WTC11 (cell line): ENCODE data around the gene AGPS. TPM values are rescaled to one million over a fixed set of nuclear protein-coding genes. Genes with fewer than 3 reads are reported as not detected.

Source experiments
- ATAC-seq: fragments of 200-7000 bp; cut with Tn5 transposase; 2 replicates; pipeline ENCODE4 v1.10.0; 2021; ENCODE audit warnings: mild to moderate bottlenecking, moderate library complexity
- CTCF ChIA-PET: fragments of 300-600 bp; sonication (Branson Sonifier 250); formaldehyde crosslinking; loops from one replicate; lab custom pipeline; 2021; ENCODE audit warnings: antibody characterized with exemption; lab: Charles Lee
- POLR2A ChIA-PET: fragments of 350-600 bp; sonication (Branson Sonifier 250); formaldehyde crosslinking; loops from one replicate; lab custom pipeline; 2021; ENCODE audit warnings: antibody characterized with exemption; lab: Charles Lee
- DNase-seq: peaks from one replicate; pipeline ENCODE4 v3.0.0; 2021; ENCODE audit warnings: low spot score
- H3K27ac Mint-ChIP-seq: 2 replicates; pipeline ENCODE4 v1.8.0; 2021; ENCODE audit warnings: mixed read lengths
- H3K27me3 Mint-ChIP-seq: 2 replicates; pipeline ENCODE4 v1.8.0; 2021; ENCODE audit warnings: low read depth, mild to moderate bottlenecking, moderate library complexity, mixed read lengths
- H3K36me3 Mint-ChIP-seq: 2 replicates; pipeline ENCODE4 v1.8.0; 2021; ENCODE audit warnings: mixed read lengths
- H3K4me1 Mint-ChIP-seq: 2 replicates; pipeline ENCODE4 v1.8.0; 2022; ENCODE audit warnings: mixed read lengths
- H3K4me3 Mint-ChIP-seq: 2 replicates; pipeline ENCODE4 v1.8.0; 2021; ENCODE audit warnings: mild to moderate bottlenecking, moderate library complexity, mixed read lengths
- H3K9me3 Mint-ChIP-seq: 2 replicates; pipeline ENCODE4 v1.8.0; 2021; ENCODE audit warnings: mixed read lengths
- AR ChIP-seq: fragments of 250-450 bp; sonication (Bioruptor Pico); IDR thresholded peaks from 2 replicates; pipeline ENCODE4 v1.9.0; 2021; ENCODE audit warnings: mild to moderate bottlenecking
- ATF2 ChIP-seq: sonication (generic); formaldehyde crosslinking; IDR thresholded peaks from 2 replicates; pipeline ENCODE4 v1.8.1; 2022; ENCODE audit warnings: low read depth, missing genetic modification reagents, borderline replicate concordance
- ATF6 ChIP-seq: sonication (generic); formaldehyde crosslinking; IDR thresholded peaks from 2 replicates; pipeline ENCODE4 v1.8.1; 2023; ENCODE audit warnings: mild to moderate bottlenecking, missing genetic modification reagents
- E2F1 ChIP-seq: sonication (generic); formaldehyde crosslinking; IDR thresholded peaks from 2 replicates; pipeline ENCODE4 v1.8.0; 2022; ENCODE audit warnings: mild to moderate bottlenecking, missing genetic modification reagents
- EMX1 ChIP-seq: fragments of 250-450 bp; sonication (Bioruptor Pico); IDR thresholded peaks from 2 replicates; pipeline ENCODE4 v1.8.0; 2021; ENCODE audit warnings: mild to moderate bottlenecking
- ERG ChIP-seq: fragments of 250-450 bp; sonication (Bioruptor Pico); IDR thresholded peaks from 2 replicates; pipeline ENCODE4 v1.8.0; 2021; ENCODE audit warnings: mild to moderate bottlenecking
- FOXP1 ChIP-seq: sonication (generic); formaldehyde crosslinking; IDR thresholded peaks from 2 replicates; pipeline ENCODE4 v1.8.0; 2022; ENCODE audit warnings: missing genetic modification reagents, mild to moderate bottlenecking, moderate library complexity, borderline replicate concordance
- GRHL2 ChIP-seq: fragments of 250-450 bp; sonication (Bioruptor Pico); IDR thresholded peaks from 2 replicates; pipeline ENCODE4 v1.8.0; 2022; ENCODE audit warnings: mild to moderate bottlenecking, moderate library complexity; ENCODE audit not compliant: insufficient replicate concordance, severe bottlenecking
- MYBL2 ChIP-seq: sonication (generic); formaldehyde crosslinking; IDR thresholded peaks from 2 replicates; pipeline ENCODE4 v1.8.1; 2023; ENCODE audit warnings: mild to moderate bottlenecking, moderate library complexity, missing genetic modification reagents
- NR3C1 ChIP-seq: sonication (generic); formaldehyde crosslinking; conservative IDR thresholded peaks from 2 replicates; pipeline ENCODE4 v1.8.1; 2023; ENCODE audit warnings: low read depth, mild to moderate bottlenecking, missing genetic modification reagents
- SOX15 ChIP-seq: fragments of 250-450 bp; sonication (Bioruptor Pico); IDR thresholded peaks from 2 replicates; pipeline ENCODE4 v1.9.0; 2021; ENCODE audit warnings: mild to moderate bottlenecking
- STAT6 ChIP-seq: sonication (generic); formaldehyde crosslinking; conservative IDR thresholded peaks from 2 replicates; pipeline ENCODE4 v1.8.1; 2023; ENCODE audit warnings: mild to moderate bottlenecking, low read depth, missing genetic modification reagents, moderate library complexity
- ZBTB21 ChIP-seq: sonication (generic); formaldehyde crosslinking; IDR thresholded peaks from 2 replicates; pipeline ENCODE4 v1.8.1; 2023; ENCODE audit warnings: mild to moderate bottlenecking, missing genetic modification reagents, borderline replicate concordance
- ZNF317 ChIP-seq: sonication (generic); formaldehyde crosslinking; IDR thresholded peaks from 2 replicates; pipeline ENCODE4 v1.8.1; 2023; ENCODE audit warnings: low read depth, mild to moderate bottlenecking, moderate library complexity, missing genetic modification reagents, borderline replicate concordance
- ZNF416 ChIP-seq: fragments of 250-450 bp; sonication (Bioruptor Pico); IDR thresholded peaks from 2 replicates; pipeline ENCODE4 v1.9.0; 2021; ENCODE audit warnings: mild to moderate bottlenecking, inconsistent platforms
- ZSCAN18 ChIP-seq: fragments of 250-450 bp; sonication (Bioruptor Pico); IDR thresholded peaks from 2 replicates; pipeline ENCODE4 v2.1.2; 2022; ENCODE audit warnings: mild to moderate bottlenecking, moderate library complexity
- total RNA-seq: library from RNA; stranded (reverse); gene quantifications from 3 replicates; pipeline ENCODE4 v1.2.3, GENCODE V29; 2021

AGPS gene
- total RNA-seq, 1 experiment from 2014 or later: 60.8 TPM

- TF ChIP-seq AR (CRISPR knock-in tag) (no peak), ZNF317 (CRISPR knock-in tag) (no peak)
- TF ChIP-seq, all 79 proteins: peak for 0
Observed at GRCh38 chr2:177519534-177520115, 127.1 kb downstream of the AGPS start (continued).

DNA sequence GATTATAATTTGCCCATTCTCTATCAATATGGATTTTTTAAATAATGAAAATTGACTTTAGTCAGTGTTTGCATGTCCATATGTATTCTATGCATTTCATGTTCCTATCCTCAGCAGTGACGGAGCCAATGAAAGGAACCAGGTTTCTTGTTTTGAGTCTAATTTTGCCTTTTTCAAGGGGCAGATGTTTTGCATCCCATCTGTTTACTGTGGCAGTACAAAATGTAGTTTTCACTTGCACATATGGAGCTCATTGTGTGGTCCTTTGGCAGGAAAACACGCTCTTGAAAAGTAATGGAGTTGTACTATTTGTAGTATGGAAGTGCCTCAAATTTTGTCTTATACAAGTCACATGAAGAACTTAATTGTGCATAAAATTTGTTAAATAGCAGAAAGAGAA, 127.8 kb downstream of the AGPS start:
- ATAC-seq: no peak
- Mint-ChIP-seq H3K27me3 (no peaks in the 10 kb centered on the region), H3K9me3 (no peaks in the 10 kb centered on the region), H3K27ac (no peak overlapping the region), H3K4me3 (no peak overlapping the region), H3K36me3 (no peaks in the 10 kb centered on the region), H3K4me1 (peaks cover 25% of the 10 kb centered on the region)
- ChIA-PET POLR2A (no interaction called here), CTCF (interaction anchor here (0.6 kb wide), 1 partner anchor 1160 kb away, joined by 3 read pairs; no protein-coding TSS in a partner anchor)
- TF ChIP-seq ZBTB21 (no peak), MYBL2 (CRISPR knock-in tag) (no peak), ZSCAN18 (CRISPR knock-in tag) (no peak)
- no peak for DNase-seq

- Mint-ChIP-seq H3K4me3 (no peak overlapping the region), H3K27me3 (no peaks in the 10 kb centered on the region), H3K36me3 (no peaks in the 10 kb centered on the region), H3K27ac (no peak overlapping the region), H3K9me3 (no peaks in the 10 kb centered on the region), H3K4me1 (peaks cover 19% of the 10 kb centered on the region)
- POLR2A ChIA-PET: no interaction called here
- CTCF ChIA-PET: interaction anchor here (0.6 to 1.7 kb wide), 2 partner anchors 81 to 276 kb away, joined by 3 read pairs; no protein-coding TSS in a partner anchor
- ATAC-seq (no peak), DNase-seq (no peak)
- TF ChIP-seq ZSCAN18 (CRISPR knock-in tag): no peak
- no peak for TF ChIP-seq ATF6 (CRISPR knock-in tag)
- TF ChIP-seq NR3C1 (CRISPR knock-in tag): no peak
- TF ChIP-seq ZNF416 (CRISPR knock-in tag): no peak
- TF ChIP-seq ATF2 (CRISPR knock-in tag): no peak
- TF ChIP-seq GRHL2 (CRISPR knock-in tag): no peak
- TF ChIP-seq EMX1 (CRISPR knock-in tag): no peak
- no peak for TF ChIP-seq E2F1 (CRISPR knock-in tag)
- no peak for TF ChIP-seq STAT6 (CRISPR knock-in tag)
- no peak for TF ChIP-seq ERG (CRISPR knock-in tag)
- TF ChIP-seq FOXP1: no peak
- TF ChIP-seq SOX15 (CRISPR knock-in tag): no peak
Observed at GRCh38 chr2:177523781-177524180, 131.2 kb downstream of the AGPS start.
